PFSK-1 (cell line): ENCODE results near the gene TTLL11.

ENCODE experiments used
- REST ChIP-seq, 2 experiments: IDR thresholded peaks; 2 replicates each; pipeline versions ENCODE4 v1.6.1 to v1.8.0; 2011 to 2012; ENCODE audit warnings: low read depth in 2 of 2, low read length in 2 of 2, control low read depth in 1 of 2, inconsistent platforms in 1 of 2, mild to moderate bottlenecking in 1 of 2, moderate library complexity in 1 of 2; ENCODE audit not compliant: insufficient read depth in 1 of 2
- TAF1 ChIP-seq: IDR thresholded peaks from 2 replicates; pipeline ENCODE4 v1.6.1; 2012; ENCODE audit warnings: low read length, control low read depth, borderline replicate concordance; ENCODE audit not compliant: insufficient read depth

- no peak for TF ChIP-seq REST (IDR thresholded peaks at IDR 0.05; ENCODE audit: insufficient read depth in 1 of 2, low read depth in 2 of 2, low read length in 2 of 2)
- no peak for TF ChIP-seq TAF1
These were observed 197.8 kb downstream of the TTLL11 start for GRCh38 chr9:121895358-121895757.
